Measurements from ENCODE around the gene BTNL8.

- TF ChIP-seq POLR2A (IDR thresholded peaks at IDR 0.05; ENCODE audit: low read depth, low read length) (no peak), POLR2AphosphoS5 (IDR thresholded peaks at IDR 0.05; ENCODE audit: low read depth, low read length) (no peak), TAF1 (IDR thresholded peaks at IDR 0.05; ENCODE audit: borderline replicate concordance, low read depth, low read length) (no peak)
Observed at GRCh38 chr5:180872419-180872818, 26.5 kb upstream of the BTNL8 start.

Data from GM12892 (cell line).